Head of caudate nucleus (tissue), 42 donors: ENCODE data around the gene EPHA6.

Experiments
- DNase-seq, 42 donors: peaks; one replicate each; pipeline versions ENCODE4 v3.0.0 to v3.0.0-alpha.2; 2020 to 2021; ENCODE audit warnings: mixed read lengths in 7 of 42
- intact Hi-C: fragments of 100-400 bp; cut with DNase I; formaldehyde crosslinking; loops from one replicate; pipeline ENCODE4 v1.15.0; 2022

The EPHA6 gene

GRCh38 chr3:97111244-97111643 lies 296.9 kb downstream of the EPHA6 start:
- intact Hi-C loops, result no loop called here
- DNase-seq, result no peak

GRCh38 chr3:97121386-97121785 lies 307.0 kb downstream of the EPHA6 start:
- intact Hi-C loops, result no loop called here
- no peak for DNase-seq

- intact Hi-C loops, result no loop called here
- no peak for DNase-seq
Measured at GRCh38 chr3:97125902-97126499, 311.6 kb downstream of the EPHA6 start.

- intact Hi-C loops, result no loop called here
- no peak for DNase-seq
Measured at GRCh38 chr3:97131476-97131875, 317.1 kb downstream of the EPHA6 start.

- intact Hi-C loops, result no loop called here
- no peak for DNase-seq
Measured at GRCh38 chr3:97138914-97139541, 324.6 kb downstream of the EPHA6 start.

GRCh38 chr3:97148931-97149330 lies 334.5 kb downstream of the EPHA6 start:
- intact Hi-C loops, result no loop called here
- no peak for DNase-seq

GRCh38 chr3:97161169-97161568 lies 346.8 kb downstream of the EPHA6 start:
- DNase-seq, result no peak
- intact Hi-C loops, result no loop called here

GRCh38 chr3:97177242-97177641 lies 362.8 kb downstream of the EPHA6 start:
- intact Hi-C loops, result no loop called here
- DNase-seq, result no peak

- no peak for DNase-seq
Measured at GRCh38 chr3:97181704-97182103, 367.3 kb downstream of the EPHA6 start.

GRCh38 chr3:97187771-97188170 lies 373.4 kb downstream of the EPHA6 start:
- intact Hi-C loops, result no loop called here

More at GRCh38 chr3:97181704-97182103, 367.3 kb downstream of the EPHA6 start:
- intact Hi-C loops, result no loop called here

GRCh38 chr3:97189835-97190234 lies 375.4 kb downstream of the EPHA6 start:
- no peak for DNase-seq
- intact Hi-C loops, result no loop called here

More at GRCh38 chr3:97187771-97188170, 373.4 kb downstream of the EPHA6 start:
- DNase-seq, result no peak

- DNase-seq, result no peak
- intact Hi-C loops, result no loop called here
Measured at GRCh38 chr3:97197083-97197482, 382.7 kb downstream of the EPHA6 start.

- DNase-seq, result no peak
- intact Hi-C loops, result no loop called here
Measured at GRCh38 chr3:97197830-97198229, 383.4 kb downstream of the EPHA6 start.

- intact Hi-C loops, result no loop called here
- no peak for DNase-seq
Measured at GRCh38 chr3:97200387-97200786, 386.0 kb downstream of the EPHA6 start.

GRCh38 chr3:97201814-97202213 lies 387.4 kb downstream of the EPHA6 start:
- no peak for DNase-seq
- intact Hi-C loops, result no loop called here

GRCh38 chr3:97228966-97229365 lies 414.6 kb downstream of the EPHA6 start:
- DNase-seq, result no peak

GRCh38 chr3:97230486-97230885 lies 416.1 kb downstream of the EPHA6 start:
- intact Hi-C loops, result no loop called here
- DNase-seq, result no peak

More at GRCh38 chr3:97228966-97229365, 414.6 kb downstream of the EPHA6 start:
- intact Hi-C loops, result no loop called here

- no peak for DNase-seq
- intact Hi-C loops, result no loop called here
Measured at GRCh38 chr3:97232393-97233034, 418.1 kb downstream of the EPHA6 start.

- intact Hi-C loops, result no loop called here
- DNase-seq, result no peak
Measured at GRCh38 chr3:97235179-97235578, 420.8 kb downstream of the EPHA6 start.

GRCh38 chr3:97235611-97236315 lies 421.4 kb downstream of the EPHA6 start:
- no peak for DNase-seq
- intact Hi-C loops, result no loop called here
